K562 (cell line): ENCODE measurements around the gene GPD2. TPM values are rescaled to one million over a fixed set of nuclear protein-coding genes. Genes with fewer than 3 reads are reported as not detected.

Experiments used
- ATAC-seq: fragments of 200-7000 bp; cut with Tn5 transposase; 3 replicates; pipeline ENCODE4 v1.9.1; 2020; ENCODE audit warnings: moderate library complexity
- BruUV-seq: library from RNA; stranded (reverse); fragments of 400-500 nt; replicated peaks from 2 replicates; lab custom pipeline; 2021; lab: Mats Ljungman, UMichigan
- CTCF ChIA-PET: fragments of 300-600 bp; formaldehyde crosslinking; extraction: SDS; loops from one replicate; lab custom pipeline; 2021; ENCODE audit warnings: low intra/inter-chr PET ratio; lab: Yijun Ruan, JAX
- POLR2A ChIA-PET: fragments of 300-600, 350-650 bp; sonication (Branson Sonifier 250); formaldehyde crosslinking; extraction: SDS; loops from one replicate; lab custom pipeline; 2021; ENCODE audit warnings: antibody characterized with exemption, inconsistent platforms; lab: Yijun Ruan, JAX
- DNase-seq, 4 experiments: peaks; one replicate each; pipeline versions ENCODE4 v3.0.0 to v3.0.0-alpha.2; 2011 to 2018; ENCODE audit warnings: low spot score in 3 of 4, mixed read lengths in 3 of 4; ENCODE audit errors: extremely low read depth in 1 of 4
- FAIRE-seq: peaks from 2 replicates; lab custom pipeline; 2011; peaks lifted over from hg19 to GRCh38; lab: Jason Lieb, UNC
- H2AFZ ChIP-seq: 2 replicates; pipeline ENCODE4 v1.6.0; 2011; ENCODE audit warnings: low read depth, low read length, control low read depth, inconsistent platforms
- H3K27ac ChIP-seq: fragments of 200-600 bp; 3 replicates; pipeline ENCODE4 v1.8.0; 2011; ENCODE audit warnings: low read depth, mild to moderate bottlenecking, control low read depth, inconsistent platforms, low read length, moderate library complexity, mixed read lengths; ENCODE audit errors: extremely low read depth
- H3K27me3 ChIP-seq, 2 experiments: fragments of 300-600 bp in 1 of 2; 2 replicates in 1 of 2; 3 replicates in 1 of 2; pipeline versions ENCODE4 v1.6.0 to v1.8.0; 2011; ENCODE audit warnings: inconsistent platforms in 2 of 2, low read length in 2 of 2, mild to moderate bottlenecking in 1 of 2, mixed read lengths in 1 of 2, moderate library complexity in 1 of 2; ENCODE audit not compliant: control insufficient read depth in 2 of 2, insufficient read depth in 2 of 2
- H3K36me3 ChIP-seq: fragments of 300-600 bp; 3 replicates; pipeline ENCODE4 v1.8.0; 2011; ENCODE audit warnings: mild to moderate bottlenecking, low read length, inconsistent platforms; ENCODE audit not compliant: control insufficient read depth, insufficient read depth
- H3K4me1 ChIP-seq, 2 experiments: fragments of 200-600 bp in 1 of 2; replicated peaks in 1 of 2; 2 replicates in 1 of 2; 3 replicates in 1 of 2; pipeline versions ENCODE4 v1.5.1 to v1.8.0; 2011; ENCODE audit warnings: inconsistent platforms in 2 of 2, low read length in 2 of 2, mild to moderate bottlenecking in 1 of 2, mixed read lengths in 1 of 2, moderate library complexity in 1 of 2; ENCODE audit not compliant: control insufficient read depth in 2 of 2, insufficient read depth in 2 of 2
- H3K4me2 ChIP-seq: 2 replicates; pipeline ENCODE4 v1.6.1; 2011; ENCODE audit warnings: low read length, control low read depth, inconsistent platforms, mixed read lengths; ENCODE audit not compliant: insufficient read depth
- H3K4me3 ChIP-seq: fragments of 200-600 bp; sonication (generic), shearing (Covaris generic); 2 replicates; pipeline ENCODE4 v1.5.1; 2016; ENCODE audit warnings: control low read depth, inconsistent platforms
- H3K79me2 ChIP-seq: fragments of 200-600 bp; 3 replicates; pipeline ENCODE4 v1.8.0; 2011; ENCODE audit warnings: low read length, inconsistent platforms; ENCODE audit not compliant: control insufficient read depth, insufficient read depth
- H3K9ac ChIP-seq, 2 experiments: 2 replicates each; pipeline versions ENCODE4 v1.6.0 to v1.6.1; 2011; ENCODE audit warnings: low read depth in 2 of 2, low read length in 2 of 2, control low read depth in 1 of 2, inconsistent platforms in 1 of 2, mild to moderate bottlenecking in 1 of 2, mixed read lengths in 1 of 2; ENCODE audit not compliant: insufficient read depth in 1 of 2
- H3K9me1 ChIP-seq: one replicate; pipeline ENCODE4 v1.6.0; 2011; ENCODE audit warnings: inconsistent platforms, mild to moderate bottlenecking, low read length, moderate library complexity; ENCODE audit not compliant: control insufficient read depth, insufficient read depth
- H3K9me3 ChIP-seq: replicated peaks from 2 replicates; pipeline ENCODE4 v1.5.1; 2011; ENCODE audit warnings: low read depth, low read length, inconsistent platforms; ENCODE audit not compliant: control insufficient read depth, insufficient read depth
- H4K20me1 ChIP-seq: replicated peaks from 2 replicates; pipeline ENCODE4 v1.6.1; 2011; ENCODE audit warnings: low read length, inconsistent platforms, mixed read lengths; ENCODE audit not compliant: control insufficient read depth, insufficient read depth
- ILF3 ChIP-seq: fragments of 450-650 bp; IDR thresholded peaks from 2 replicates; pipeline ENCODE4 v1.6.1; 2018; ENCODE audit warnings: antibody characterized with exemption, mild to moderate bottlenecking, moderate library complexity, borderline replicate concordance
- in situ Hi-C: fragments of 300-500 bp; cut with MboI; formaldehyde crosslinking; loops from 4 replicates; pipeline ENCODE4 v1.15.0; 2018; ENCODE audit warnings: inconsistent platforms, mixed read lengths
- intact Hi-C: fragments of 100-400 bp; cut with micrococcal nuclease; formaldehyde crosslinking; loops from 2 replicates; pipeline ENCODE4 v1.14.2; 2022
- polyA plus RNA-seq, 8 experiments: library from polyadenylated mRNA; depleted of rRNA in 4 of 8; stranded (reverse) in 5 of 8; unstranded in 3 of 8; fragments of >200 nt; fragmentation: Nextera tagmentation in 2 of 8; fragmentation: Illumina TruSeq in 1 of 8; extraction: Ambion mirVana in 2 of 8; extraction: Trizol in 1 of 8; gene quantifications; 2 replicates each; pipeline versions ENCODE4 v1.2.1 to v1.2.3, GENCODE V29; 2011 to 2014; ENCODE audit warnings: inconsistent platforms in 1 of 8, missing spikeins in 1 of 8
- total RNA-seq, 7 experiments: library from RNA; depleted of rRNA in 6 of 7; stranded (reverse); fragments of >200 nt in 6 of 7; fragmentation: Illumina TruSeq in 2 of 7; extraction: Trizol in 2 of 7; gene quantifications; 2 replicates each; pipeline versions ENCODE4 v1.2.1 to v1.2.3, GENCODE V29; 2011 to 2021; ENCODE audit warnings: low replicate concordance in 1 of 7
- TF ChIP-seq, protein P1 (sequence below): sonication (generic); formaldehyde crosslinking; IDR thresholded peaks from 2 replicates; pipeline ENCODE4 v1.8.0; 2023; ENCODE audit warnings: mild to moderate bottlenecking, missing genetic modification reagents
- TF ChIP-seq, protein P2 (sequence below), 2 experiments: IDR thresholded peaks; 2 replicates each; pipeline ENCODE4 v1.6.1; 2011; ENCODE audit warnings: borderline replicate concordance in 1 of 2, control low read depth in 1 of 2, low read depth in 1 of 2, low read length in 1 of 2, mild to moderate bottlenecking in 1 of 2, mixed read lengths in 1 of 2, moderate library complexity in 1 of 2; ENCODE audit not compliant: insufficient read depth in 1 of 2, insufficient read length in 1 of 2, poor library complexity in 1 of 2, severe bottlenecking in 1 of 2; ENCODE audit errors: extremely low read depth in 1 of 2

GPD2 gene
- total and polyA plus RNA-seq, 9 of the 15 experiments (the other 6 are each of a cell fraction or from before 2014, with no cell fraction given): 5.2 to 39.2 (median 19.0) TPM

DNA sequence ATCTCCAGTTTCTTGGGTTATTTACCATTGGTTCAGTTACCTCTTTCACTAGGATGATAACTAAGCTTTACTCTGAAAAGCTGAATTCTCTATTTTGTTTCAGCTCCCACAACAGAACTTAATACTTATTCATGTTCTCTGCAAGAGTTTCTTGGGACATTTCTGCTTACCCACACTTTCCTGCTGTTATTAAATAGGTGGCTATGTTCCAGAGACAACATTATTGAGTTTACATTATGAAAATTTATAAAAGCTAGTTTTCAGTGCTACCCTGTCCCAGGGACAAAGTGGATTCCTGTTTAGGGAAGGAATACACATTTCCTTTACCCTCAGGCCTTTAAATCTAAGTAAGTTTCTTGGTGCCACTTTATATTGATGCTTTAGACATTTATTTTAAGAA is 7.0 kb upstream of the GPD2 start:
- Histone ChIP-seq H3K9ac (no peak overlapping the region), H3K27me3 (no peaks in the 10 kb centered on the region), H3K9me3 (no peaks in the 10 kb centered on the region), H3K9me1 (no peaks in the 10 kb centered on the region), H3K4me3 (no peak overlapping the region), H3K27ac (no peak overlapping the region), H2AFZ (no peak overlapping the region), H4K20me1 (no peaks in the 10 kb centered on the region), H3K36me3 (no peaks in the 10 kb centered on the region), H3K79me2 (no peaks in the 10 kb centered on the region), H3K4me1 (peaks cover 0 to 17% of the 10 kb centered on the region in 2 experiments; a peak in 4 of 5 replicates), H3K4me2 (no peak overlapping the region)
- BruUV-seq: no TSS peak
- no peak for DNase-seq
- ATAC-seq: no peak
- no peak for FAIRE-seq
- POLR2A ChIA-PET: no interaction called here
- intact Hi-C loops: no loop called here
- CTCF ChIA-PET: no interaction called here
- TF ChIP-seq ILF3: no peak
- TF ChIP-seq, protein P1, sequence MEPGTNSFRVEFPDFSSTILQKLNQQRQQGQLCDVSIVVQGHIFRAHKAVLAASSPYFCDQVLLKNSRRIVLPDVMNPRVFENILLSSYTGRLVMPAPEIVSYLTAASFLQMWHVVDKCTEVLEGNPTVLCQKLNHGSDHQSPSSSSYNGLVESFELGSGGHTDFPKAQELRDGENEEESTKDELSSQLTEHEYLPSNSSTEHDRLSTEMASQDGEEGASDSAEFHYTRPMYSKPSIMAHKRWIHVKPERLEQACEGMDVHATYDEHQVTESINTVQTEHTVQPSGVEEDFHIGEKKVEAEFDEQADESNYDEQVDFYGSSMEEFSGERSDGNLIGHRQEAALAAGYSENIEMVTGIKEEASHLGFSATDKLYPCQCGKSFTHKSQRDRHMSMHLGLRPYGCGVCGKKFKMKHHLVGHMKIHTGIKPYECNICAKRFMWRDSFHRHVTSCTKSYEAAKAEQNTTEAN (CRISPR knock-in tag): no peak
- TF ChIP-seq, protein P2, sequence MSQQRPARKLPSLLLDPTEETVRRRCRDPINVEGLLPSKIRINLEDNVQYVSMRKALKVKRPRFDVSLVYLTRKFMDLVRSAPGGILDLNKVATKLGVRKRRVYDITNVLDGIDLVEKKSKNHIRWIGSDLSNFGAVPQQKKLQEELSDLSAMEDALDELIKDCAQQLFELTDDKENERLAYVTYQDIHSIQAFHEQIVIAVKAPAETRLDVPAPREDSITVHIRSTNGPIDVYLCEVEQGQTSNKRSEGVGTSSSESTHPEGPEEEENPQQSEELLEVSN (IDR thresholded peaks at IDR 0.05; ENCODE audit: borderline replicate concordance in 1 of 2, extremely low read depth in 1 of 2, insufficient read depth in 1 of 2, insufficient read length in 1 of 2, low read depth in 1 of 2, low read length in 1 of 2, poor library complexity in 1 of 2, severe bottlenecking in 1 of 2): no peak
- in situ Hi-C loops: no loop called here
